HT-29 (cell line): ENCODE data around the gene SLC28A1. TPM values are rescaled to one million over a fixed set of nuclear protein-coding genes. Genes with fewer than 3 reads are reported as not detected.
"Not testable (repeated sequence)": the region's sequence is repeated elsewhere in the genome, so short reads cannot be mapped to it uniquely, and the experiment has no call there.

Source experiments
- DNase-seq: peaks from one replicate; pipeline ENCODE4 v3.0.0-alpha.2; 2015; ENCODE audit warnings: low spot score
- total RNA-seq: library from RNA; depleted of rRNA; stranded (reverse); fragments of >200 nt; shearing (Covaris generic); gene quantifications from 2 replicates; pipeline ENCODE4 v1.2.3, GENCODE V29; 2014

SLC28A1 gene
- total RNA-seq, 1 experiment from 2014 or later = 0.13 TPM

GRCh38 chr15:84909782-84910181, 25.3 kb downstream of the SLC28A1 start:
- DNase-seq = no peak

- DNase-seq = no peak
Observed at GRCh38 chr15:84910928-84911623, 26.6 kb downstream of the SLC28A1 start.

- DNase-seq = peak; percentile 74
Observed at GRCh38 chr15:84911879-84912660, 27.6 kb downstream of the SLC28A1 start.

- no peak for DNase-seq
Observed at GRCh38 chr15:84913360-84913723, 28.9 kb downstream of the SLC28A1 start.

GRCh38 chr15:84914351-84914750, 29.9 kb downstream of the SLC28A1 start:
- DNase-seq = no peak

- DNase-seq = peak; percentile 74
Observed at GRCh38 chr15:84914909-84915605, 30.6 kb downstream of the SLC28A1 start.

- DNase-seq = no peak
Observed at GRCh38 chr15:84915606-84915958, 31.1 kb downstream of the SLC28A1 start.

GRCh38 chr15:84917452-84917851, 33.0 kb downstream of the SLC28A1 start:
- no peak for DNase-seq

GRCh38 chr15:84919106-84919667, 34.7 kb downstream of the SLC28A1 start:
- no peak for DNase-seq

GRCh38 chr15:84921121-84921520, 36.7 kb downstream of the SLC28A1 start:
- no peak for DNase-seq

GRCh38 chr15:84922530-84922929, 38.1 kb downstream of the SLC28A1 start:
- no peak for DNase-seq

GRCh38 chr15:84924077-84924731, 39.7 kb downstream of the SLC28A1 start:
- DNase-seq = no peak

- not testable (repeated sequence) for DNase-seq
Observed at GRCh38 chr15:84924821-84925569, 40.5 kb downstream of the SLC28A1 start.

GRCh38 chr15:84925906-84926305, 41.4 kb downstream of the SLC28A1 start:
- DNase-seq = no peak

- no peak for DNase-seq
Observed at GRCh38 chr15:84926491-84927230, 42.2 kb downstream of the SLC28A1 start.

- DNase-seq = no peak
Observed at GRCh38 chr15:84928843-84929168, 44.3 kb downstream of the SLC28A1 start.

GRCh38 chr15:84929795-84930603, 45.5 kb downstream of the SLC28A1 start:
- peak; percentile 98 for DNase-seq

- DNase-seq = peak; percentile 60
Observed at GRCh38 chr15:84934942-84935729, 50.7 kb downstream of the SLC28A1 start.

GRCh38 chr15:84937144-84937543, 52.7 kb downstream of the SLC28A1 start:
- DNase-seq = no peak
